Measurements from ENCODE around the gene PKP1. TPM values are rescaled to one million over a fixed set of nuclear protein-coding genes. Genes with fewer than 3 reads are reported as not detected.

The PKP1 gene
- total and polyA plus RNA-seq, 2 experiments from 2014 or later = 0.19 to 0.83 TPM

DNA sequence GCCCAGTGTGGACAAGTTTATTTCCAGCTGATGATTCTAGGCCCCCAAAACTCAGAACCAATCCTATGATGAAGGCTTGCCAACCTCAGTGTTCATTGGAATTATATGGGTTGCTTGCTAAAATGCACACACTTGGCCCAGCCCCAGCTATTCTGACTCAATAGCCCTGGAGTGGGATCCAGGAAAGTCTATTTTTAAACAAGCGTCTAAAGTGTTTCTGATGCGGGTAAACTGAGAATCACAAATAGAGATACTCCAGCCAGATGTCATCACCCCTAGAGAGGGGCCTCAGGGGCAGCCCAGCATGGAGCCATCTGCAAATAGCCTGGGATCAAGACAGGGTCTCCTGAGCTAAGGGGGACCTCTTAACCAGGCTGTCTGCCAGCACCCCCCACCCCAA, 46.0 kb downstream of the PKP1 start:
- Mint-ChIP-seq H3K4me1 (no peaks in the 10 kb centered on the region), H3K4me3 (no peak overlapping the region), H3K9me3 (no peaks in the 10 kb centered on the region), H3K27ac (no peak overlapping the region), H3K36me3 (ENCODE audit: low read depth) (no peaks in the 10 kb centered on the region; the same call in 2 of the 3 replicates), H3K27me3 (ENCODE audit: insufficient read depth, low read depth, poor library complexity) (peaks cover 11% of the 10 kb centered on the region)
- DNase-seq (ENCODE audit: low spot score) = no peak
- no peak overlapping the region for H3K4me2 ChIP-seq
- no peaks in the 10 kb centered on the region for H3K27me3 ChIP-seq (ENCODE audit: insufficient read depth)
- no peak overlapping the region for H3K27ac ChIP-seq (ENCODE audit: low read depth)
- no peaks in the 10 kb centered on the region for H3K9me2 ChIP-seq (ENCODE audit: insufficient read depth)
- H4K20me1 ChIP-seq (replicated peaks; ENCODE audit: insufficient read depth) = no peaks in the 10 kb centered on the region
- no peaks in the 10 kb centered on the region for H3K4me1 ChIP-seq (ENCODE audit: insufficient read depth)
- TF ChIP-seq STAT1 (IDR thresholded peaks at IDR 0.05; ENCODE audit: unreplicated experiment) (no peak), POLR2AphosphoS5 (IDR thresholded peaks at IDR 0.05; ENCODE audit: low read depth) (no peak), EZH2phosphoT487 (IDR thresholded peaks at IDR 0.05; ENCODE audit: unreplicated experiment) (no peak), NANOG (IDR thresholded peaks at IDR 0.05; ENCODE audit: borderline replicate concordance) (no peak), ZNF114 (CRISPR knock-in tag; IDR thresholded peaks at IDR 0.05) (no peak), CREB1 (CRISPR knock-in tag; IDR thresholded peaks at IDR 0.05; ENCODE audit: low read depth) (no peak), ZNF331 (CRISPR knock-in tag; IDR thresholded peaks at IDR 0.05; ENCODE audit: low read depth) (no peak), ETS1 (IDR thresholded peaks at IDR 0.05) (no peak), CTCF (conservative IDR thresholded peaks at IDR 0.05; ENCODE audit: low read depth in 2 of 2) (no peak), EZH2 (IDR thresholded peaks at IDR 0.05; ENCODE audit: low read depth, unreplicated experiment) (no peak), JUNB (IDR thresholded peaks at IDR 0.05; ENCODE audit: unreplicated experiment) (no peak)
- TF ChIP-seq, protein P1, sequence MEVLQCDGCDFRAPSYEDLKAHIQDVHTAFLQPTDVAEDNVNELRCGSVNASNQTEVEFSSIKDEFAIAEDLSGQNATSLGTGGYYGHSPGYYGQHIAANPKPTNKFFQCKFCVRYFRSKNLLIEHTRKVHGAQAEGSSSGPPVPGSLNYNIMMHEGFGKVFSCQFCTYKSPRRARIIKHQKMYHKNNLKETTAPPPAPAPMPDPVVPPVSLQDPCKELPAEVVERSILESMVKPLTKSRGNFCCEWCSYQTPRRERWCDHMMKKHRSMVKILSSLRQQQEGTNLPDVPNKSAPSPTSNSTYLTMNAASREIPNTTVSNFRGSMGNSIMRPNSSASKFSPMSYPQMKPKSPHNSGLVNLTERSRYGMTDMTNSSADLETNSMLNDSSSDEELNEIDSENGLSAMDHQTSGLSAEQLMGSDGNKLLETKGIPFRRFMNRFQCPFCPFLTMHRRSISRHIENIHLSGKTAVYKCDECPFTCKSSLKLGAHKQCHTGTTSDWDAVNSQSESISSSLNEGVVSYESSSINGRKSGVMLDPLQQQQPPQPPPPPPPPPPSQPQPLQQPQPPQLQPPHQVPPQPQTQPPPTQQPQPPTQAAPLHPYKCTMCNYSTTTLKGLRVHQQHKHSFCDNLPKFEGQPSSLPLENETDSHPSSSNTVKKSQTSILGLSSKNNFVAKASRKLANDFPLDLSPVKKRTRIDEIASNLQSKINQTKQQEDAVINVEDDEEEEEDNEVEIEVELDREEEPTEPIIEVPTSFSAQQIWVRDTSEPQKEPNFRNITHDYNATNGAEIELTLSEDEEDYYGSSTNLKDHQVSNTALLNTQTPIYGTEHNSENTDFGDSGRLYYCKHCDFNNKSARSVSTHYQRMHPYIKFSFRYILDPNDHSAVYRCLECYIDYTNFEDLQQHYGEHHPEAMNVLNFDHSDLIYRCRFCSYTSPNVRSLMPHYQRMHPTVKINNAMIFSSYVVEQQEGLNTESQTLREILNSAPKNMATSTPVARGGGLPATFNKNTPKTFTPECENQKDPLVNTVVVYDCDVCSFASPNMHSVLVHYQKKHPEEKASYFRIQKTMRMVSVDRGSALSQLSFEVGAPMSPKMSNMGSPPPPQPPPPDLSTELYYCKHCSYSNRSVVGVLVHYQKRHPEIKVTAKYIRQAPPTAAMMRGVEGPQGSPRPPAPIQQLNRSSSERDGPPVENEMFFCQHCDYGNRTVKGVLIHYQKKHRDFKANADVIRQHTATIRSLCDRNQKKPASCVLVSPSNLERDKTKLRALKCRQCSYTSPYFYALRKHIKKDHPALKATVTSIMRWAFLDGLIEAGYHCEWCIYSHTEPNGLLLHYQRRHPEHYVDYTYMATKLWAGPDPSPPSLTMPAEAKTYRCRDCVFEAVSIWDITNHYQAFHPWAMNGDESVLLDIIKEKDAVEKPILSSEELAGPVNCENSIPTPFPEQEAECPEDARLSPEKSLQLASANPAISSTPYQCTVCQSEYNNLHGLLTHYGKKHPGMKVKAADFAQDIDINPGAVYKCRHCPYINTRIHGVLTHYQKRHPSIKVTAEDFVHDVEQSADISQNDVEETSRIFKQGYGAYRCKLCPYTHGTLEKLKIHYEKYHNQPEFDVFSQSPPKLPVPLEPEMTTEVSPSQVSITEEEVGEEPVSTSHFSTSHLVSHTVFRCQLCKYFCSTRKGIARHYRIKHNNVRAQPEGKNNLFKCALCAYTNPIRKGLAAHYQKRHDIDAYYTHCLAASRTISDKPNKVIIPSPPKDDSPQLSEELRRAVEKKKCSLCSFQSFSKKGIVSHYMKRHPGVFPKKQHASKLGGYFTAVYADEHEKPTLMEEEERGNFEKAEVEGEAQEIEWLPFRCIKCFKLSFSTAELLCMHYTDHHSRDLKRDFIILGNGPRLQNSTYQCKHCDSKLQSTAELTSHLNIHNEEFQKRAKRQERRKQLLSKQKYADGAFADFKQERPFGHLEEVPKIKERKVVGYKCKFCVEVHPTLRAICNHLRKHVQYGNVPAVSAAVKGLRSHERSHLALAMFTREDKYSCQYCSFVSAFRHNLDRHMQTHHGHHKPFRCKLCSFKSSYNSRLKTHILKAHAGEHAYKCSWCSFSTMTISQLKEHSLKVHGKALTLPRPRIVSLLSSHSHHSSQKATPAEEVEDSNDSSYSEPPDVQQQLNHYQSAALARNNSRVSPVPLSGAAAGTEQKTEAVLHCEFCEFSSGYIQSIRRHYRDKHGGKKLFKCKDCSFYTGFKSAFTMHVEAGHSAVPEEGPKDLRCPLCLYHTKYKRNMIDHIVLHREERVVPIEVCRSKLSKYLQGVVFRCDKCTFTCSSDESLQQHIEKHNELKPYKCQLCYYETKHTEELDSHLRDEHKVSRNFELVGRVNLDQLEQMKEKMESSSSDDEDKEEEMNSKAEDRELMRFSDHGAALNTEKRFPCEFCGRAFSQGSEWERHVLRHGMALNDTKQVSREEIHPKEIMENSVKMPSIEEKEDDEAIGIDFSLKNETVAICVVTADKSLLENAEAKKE (CRISPR knock-in tag; IDR thresholded peaks at IDR 0.05) = no peak
- H3K4me3 ChIP-seq = no peak overlapping the region
- no peak overlapping the region for H2AFZ ChIP-seq
- H3K36me3 ChIP-seq (ENCODE audit: insufficient read depth) = no peaks in the 10 kb centered on the region
- H3K79me2 ChIP-seq (replicated peaks; ENCODE audit: insufficient read depth) = no peaks in the 10 kb centered on the region
- no peaks in the 10 kb centered on the region for H3F3A ChIP-seq (replicated peaks; ENCODE audit: low read depth)
- no peak for ATAC-seq
